HCT116 (cell line): ENCODE measurements around the gene H3-3A. TPM values are rescaled to one million over a fixed set of nuclear protein-coding genes. Genes with fewer than 3 reads are reported as not detected.

Source experiments
- ATAC-seq: fragments of 200-7000 bp; cut with Tn5 transposase; 2 replicates; pipeline ENCODE4 v1.9.1; 2020; ENCODE audit warnings: mild to moderate bottlenecking, moderate library complexity
- BruUV-seq: library from RNA; stranded (reverse); fragments of 400-500 nt; replicated peaks from 2 replicates; lab custom pipeline; 2021; lab: Mats Ljungman, UMichigan
- CTCF ChIA-PET: fragments of 300-600 bp; sonication (Branson Sonifier 250); formaldehyde crosslinking; loops from one replicate; lab custom pipeline; 2021; ENCODE audit warnings: antibody characterized with exemption; lab: Charles Lee
- POLR2A ChIA-PET: fragments of 300-600, 350-600 bp; sonication (Branson Sonifier 250); formaldehyde crosslinking; loops from one replicate; lab custom pipeline; 2021; ENCODE audit warnings: antibody characterized with exemption; lab: Charles Lee
- RAD21 ChIA-PET, 2 experiments: fragments of 300-600 bp; sonication (Branson Sonifier 250); formaldehyde crosslinking; loops; one replicate each; lab custom pipeline; 2023; ENCODE audit warnings: low total read pairs in 2 of 2; ENCODE audit not compliant: uncharacterized antibody in 2 of 2, unreplicated experiment in 2 of 2, low non-redundant PET in 1 of 2; lab: Charles Lee
- DNase-seq: peaks from one replicate; pipeline ENCODE4 v3.0.0-alpha.2; 2010; ENCODE audit warnings: low read depth, low spot score
- H2AFZ ChIP-seq: fragments of 200-600 bp; shearing (Covaris generic), sonication (generic); 2 replicates; pipeline ENCODE4 v1.6.1; 2017; ENCODE audit warnings: low read depth, mixed run types, mixed read lengths, antibody characterized with exemption, low read length; ENCODE audit not compliant: poor library complexity, severe bottlenecking
- H3K27ac ChIP-seq: 2 replicates; pipeline ENCODE4 v1.5.1; 2012; ENCODE audit warnings: low read depth, low read length
- H3K27me3 ChIP-seq: fragments of 200-600 bp; sonication (generic); 2 replicates; pipeline ENCODE4 v1.6.1; 2016; ENCODE audit warnings: mixed run types, low read length, mixed read lengths; ENCODE audit not compliant: insufficient read depth
- H3K36me3 ChIP-seq, 2 experiments: fragments of 200-500 bp in 1 of 2; fragments of 200-600 bp in 1 of 2; sonication (Bioruptor generic) in 1 of 2; sonication (generic) in 1 of 2; 2 replicates each; pipeline versions ENCODE4 v1.5.1 to v1.6.1; 2014 to 2016; ENCODE audit warnings: low read length in 2 of 2, inconsistent platforms in 1 of 2, mixed read lengths in 1 of 2, mixed run types in 1 of 2; ENCODE audit not compliant: insufficient read depth in 2 of 2, control insufficient read depth in 1 of 2
- H3K4me1 ChIP-seq, 2 experiments: fragments of 200-600 bp in 1 of 2; sonication (generic) in 1 of 2; 2 replicates each; pipeline versions ENCODE4 v1.5.1 to v1.6.1; 2012 to 2017; ENCODE audit warnings: low read length in 2 of 2, inconsistent platforms in 1 of 2, mild to moderate bottlenecking in 1 of 2, mixed read lengths in 1 of 2, mixed run types in 1 of 2, moderate library complexity in 1 of 2; ENCODE audit not compliant: insufficient read depth in 2 of 2, control insufficient read depth in 1 of 2
- H3K4me2 ChIP-seq: fragments of 200-600 bp; sonication (generic); 2 replicates; pipeline ENCODE4 v1.6.1; 2017; ENCODE audit warnings: mixed run types, low read length, mixed read lengths
- H3K4me3 ChIP-seq, 2 experiments: fragments of 200-600 bp in 1 of 2; sonication (generic) in 1 of 2; replicated peaks in 1 of 2; 2 replicates each; pipeline ENCODE4 v1.5.1; 2011 to 2016; ENCODE audit warnings: low read length in 2 of 2, control low read depth in 1 of 2, low read depth in 1 of 2, mild to moderate bottlenecking in 1 of 2, mixed read lengths in 1 of 2, mixed run types in 1 of 2
- H3K79me2 ChIP-seq: fragments of 200-600 bp; sonication (generic); 2 replicates; pipeline ENCODE4 v1.6.1; 2017; ENCODE audit warnings: mild to moderate bottlenecking, mixed run types, low read length, moderate library complexity, mixed read lengths; ENCODE audit not compliant: insufficient read depth
- H3K9ac ChIP-seq: fragments of 200-600 bp; sonication (generic); 2 replicates; pipeline ENCODE4 v1.6.1; 2016; ENCODE audit warnings: low read length, mixed read lengths
- H3K9me2 ChIP-seq: fragments of 200-600 bp; sonication (generic), shearing (Covaris generic); 2 replicates; pipeline ENCODE4 v1.6.1; 2017; ENCODE audit warnings: mixed run types, mild to moderate bottlenecking, moderate library complexity; ENCODE audit not compliant: insufficient read depth
- H3K9me3 ChIP-seq, 2 experiments: fragments of 200-500 bp in 1 of 2; fragments of 200-600 bp in 1 of 2; sonication (Bioruptor generic) in 1 of 2; sonication (generic) in 1 of 2; 2 replicates each; pipeline ENCODE4 v1.6.1; 2014 to 2017; ENCODE audit warnings: low read length in 2 of 2, mixed read lengths in 2 of 2, inconsistent platforms in 1 of 2, low read depth in 1 of 2, mild to moderate bottlenecking in 1 of 2, mixed run types in 1 of 2, moderate library complexity in 1 of 2; ENCODE audit not compliant: control insufficient read depth in 1 of 2, insufficient read depth in 1 of 2
- H4K20me1 ChIP-seq: fragments of 200-600 bp; sonication (generic), shearing (Covaris generic); 2 replicates; pipeline ENCODE4 v1.6.1; 2017; ENCODE audit warnings: mixed run types, mild to moderate bottlenecking, moderate library complexity; ENCODE audit not compliant: insufficient read depth
- ELF1 ChIP-seq: IDR thresholded peaks from 2 replicates; pipeline ENCODE4 v1.6.1; 2012; ENCODE audit warnings: low read depth, borderline replicate concordance
- FOSL1 ChIP-seq: IDR thresholded peaks from 2 replicates; pipeline ENCODE4 v1.6.1; 2012; ENCODE audit warnings: low read depth
- REST ChIP-seq: IDR thresholded peaks from 2 replicates; pipeline ENCODE4 v1.6.1; 2012; ENCODE audit warnings: low read depth
- SIN3A ChIP-seq: IDR thresholded peaks from 2 replicates; pipeline ENCODE4 v1.6.1; 2012; ENCODE audit warnings: low read depth
- SRF ChIP-seq: IDR thresholded peaks from 2 replicates; pipeline ENCODE4 v1.6.1; 2012; ENCODE audit warnings: low read depth
- YY1 ChIP-seq: IDR thresholded peaks from 2 replicates; pipeline ENCODE4 v1.6.1; 2011; ENCODE audit warnings: low read length, low read depth, moderate library complexity, mild to moderate bottlenecking; ENCODE audit not compliant: insufficient replicate concordance; ENCODE audit errors: extremely low read depth
- ZFX ChIP-seq: fragments of 450-650 bp; IDR thresholded peaks from 2 replicates; pipeline ENCODE4 v1.6.1; 2017
- intact Hi-C: fragments of 100-400 bp; cut with micrococcal nuclease; formaldehyde crosslinking; loops from 2 replicates; pipeline ENCODE4 v1.10.0; 2022
- total RNA-seq: library from RNA; stranded (reverse); gene quantifications from one replicate; pipeline ENCODE4 v1.2.1, GENCODE V29; 2021; ENCODE audit not compliant: unreplicated experiment
- TF ChIP-seq, protein P1 (sequence below): IDR thresholded peaks from 2 replicates; pipeline ENCODE4 v1.6.1; 2012
- TF ChIP-seq, protein P2 (sequence below): IDR thresholded peaks from 2 replicates; pipeline ENCODE4 v1.6.1; 2011; ENCODE audit warnings: mild to moderate bottlenecking, low read length, moderate library complexity; ENCODE audit not compliant: insufficient replicate concordance; ENCODE audit errors: extremely low read depth

The H3-3A gene
- total RNA-seq, 1 experiment from 2014 or later: 386 TPM

DNA sequence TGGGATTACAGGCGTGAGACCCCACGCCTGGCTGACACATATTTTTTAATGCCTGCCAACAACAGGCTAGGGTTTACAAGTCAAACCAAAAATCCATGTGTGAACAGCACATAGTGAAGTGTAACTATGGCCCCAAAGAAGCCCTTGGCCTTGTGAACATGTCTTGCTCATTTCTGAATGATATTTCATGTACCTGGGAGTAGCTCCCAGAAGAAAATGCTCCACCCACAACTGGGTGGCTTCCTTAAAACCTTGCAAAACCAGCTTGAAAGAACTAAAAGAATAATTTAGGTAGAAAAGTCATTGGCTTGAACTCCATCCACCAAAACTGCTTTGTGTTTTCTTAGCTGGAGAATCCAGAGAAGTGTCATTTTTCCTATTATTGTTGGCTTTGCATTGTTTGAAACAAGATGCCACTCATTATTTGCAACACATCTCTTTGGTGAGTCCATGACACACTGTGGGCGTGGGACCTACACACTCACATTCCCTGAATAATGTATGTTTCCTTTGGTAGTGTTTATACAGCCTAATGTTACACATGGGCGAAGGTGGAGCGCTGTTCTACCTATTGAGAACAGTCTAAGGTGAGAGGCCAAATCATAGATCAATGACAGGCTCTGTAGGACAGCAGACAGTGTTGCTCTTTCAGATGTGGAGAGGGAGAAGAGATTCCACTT is 34.8 kb upstream of the H3-3A start:
- no peak overlapping the region for H2AFZ ChIP-seq
- ChIA-PET RAD21 (no interaction called here), CTCF (no interaction called here), POLR2A (no interaction called here)
- no peaks in the 10 kb centered on the region for H3K79me2 ChIP-seq
- H3K9ac ChIP-seq: no peak overlapping the region
- ATAC-seq: no peak
- H3K4me3 ChIP-seq: no peak overlapping the region
- no TSS peak for BruUV-seq
- H3K27me3 ChIP-seq: no peaks in the 10 kb centered on the region
- no peaks in the 10 kb centered on the region for H3K9me2 ChIP-seq
- H3K27ac ChIP-seq: no peak overlapping the region
- no peak overlapping the region for H3K4me2 ChIP-seq
- intact Hi-C loops: no loop called here
- no peak for DNase-seq
- H3K4me1 ChIP-seq: no peaks in the 10 kb centered on the region
- no peaks in the 10 kb centered on the region for H4K20me1 ChIP-seq
- no peaks in the 10 kb centered on the region for H3K9me3 ChIP-seq
- no peaks in the 10 kb centered on the region for H3K36me3 ChIP-seq
- TF ChIP-seq FOSL1: no peak
- TF ChIP-seq REST: no peak
- no peak for TF ChIP-seq SRF
- TF ChIP-seq ELF1: no peak
- no peak for TF ChIP-seq SIN3A

DNA sequence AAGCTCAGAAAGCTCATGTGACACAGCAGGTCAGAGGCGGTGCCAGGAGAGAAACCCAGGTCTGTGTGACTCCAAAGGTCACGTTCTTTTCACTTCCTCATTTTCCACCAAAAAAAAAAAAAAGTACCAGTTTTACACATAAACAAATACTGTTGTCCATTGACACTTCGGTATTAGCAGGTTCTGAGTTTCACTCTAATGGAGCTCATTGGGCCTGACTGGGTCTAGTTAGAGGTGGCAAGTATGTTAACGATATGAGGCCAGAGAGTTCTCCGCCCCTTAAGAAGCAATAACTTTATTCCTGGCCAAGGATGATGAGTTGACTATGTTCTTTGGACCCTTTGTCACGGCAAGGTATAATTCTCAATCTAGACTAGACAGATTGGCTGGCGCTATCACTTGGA is 33.4 kb upstream of the H3-3A start:
- DNase-seq: no peak
- RAD21 ChIA-PET: no interaction called here
- TF ChIP-seq, protein P1, sequence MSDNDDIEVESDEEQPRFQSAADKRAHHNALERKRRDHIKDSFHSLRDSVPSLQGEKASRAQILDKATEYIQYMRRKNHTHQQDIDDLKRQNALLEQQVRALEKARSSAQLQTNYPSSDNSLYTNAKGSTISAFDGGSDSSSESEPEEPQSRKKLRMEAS: no peak
- TF ChIP-seq REST: no peak
- TF ChIP-seq ELF1: no peak
- TF ChIP-seq, protein P2, sequence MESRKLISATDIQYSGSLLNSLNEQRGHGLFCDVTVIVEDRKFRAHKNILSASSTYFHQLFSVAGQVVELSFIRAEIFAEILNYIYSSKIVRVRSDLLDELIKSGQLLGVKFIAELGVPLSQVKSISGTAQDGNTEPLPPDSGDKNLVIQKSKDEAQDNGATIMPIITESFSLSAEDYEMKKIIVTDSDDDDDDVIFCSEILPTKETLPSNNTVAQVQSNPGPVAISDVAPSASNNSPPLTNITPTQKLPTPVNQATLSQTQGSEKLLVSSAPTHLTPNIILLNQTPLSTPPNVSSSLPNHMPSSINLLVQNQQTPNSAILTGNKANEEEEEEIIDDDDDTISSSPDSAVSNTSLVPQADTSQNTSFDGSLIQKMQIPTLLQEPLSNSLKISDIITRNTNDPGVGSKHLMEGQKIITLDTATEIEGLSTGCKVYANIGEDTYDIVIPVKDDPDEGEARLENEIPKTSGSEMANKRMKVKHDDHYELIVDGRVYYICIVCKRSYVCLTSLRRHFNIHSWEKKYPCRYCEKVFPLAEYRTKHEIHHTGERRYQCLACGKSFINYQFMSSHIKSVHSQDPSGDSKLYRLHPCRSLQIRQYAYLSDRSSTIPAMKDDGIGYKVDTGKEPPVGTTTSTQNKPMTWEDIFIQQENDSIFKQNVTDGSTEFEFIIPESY: no peak
- TF ChIP-seq YY1: no peak
- TF ChIP-seq ZFX: no peak

More for the DNA sequence above, 33.4 kb upstream of the H3-3A start:
- POLR2A ChIA-PET: no interaction called here
- H3K4me3 ChIP-seq: no peak overlapping the region
- H3K4me1 ChIP-seq: no peaks in the 10 kb centered on the region
- no peak overlapping the region for H2AFZ ChIP-seq
- no peak overlapping the region for H3K9ac ChIP-seq
- H4K20me1 ChIP-seq: no peaks in the 10 kb centered on the region
- H3K9me3 ChIP-seq: no peaks in the 10 kb centered on the region
- no TSS peak for BruUV-seq
- intact Hi-C loops: no loop called here
- H3K27me3 ChIP-seq: no peaks in the 10 kb centered on the region
- no peak overlapping the region for H3K4me2 ChIP-seq
- ATAC-seq: no peak
- CTCF ChIA-PET: no interaction called here
- H3K79me2 ChIP-seq: no peaks in the 10 kb centered on the region
- H3K27ac ChIP-seq: no peak overlapping the region
- H3K36me3 ChIP-seq: no peaks in the 10 kb centered on the region
- H3K9me2 ChIP-seq: no peaks in the 10 kb centered on the region; the same call in 1 of the 2 replicates
